Measurements from ENCODE around the gene CCDC57.

The CCDC57 gene

DNA sequence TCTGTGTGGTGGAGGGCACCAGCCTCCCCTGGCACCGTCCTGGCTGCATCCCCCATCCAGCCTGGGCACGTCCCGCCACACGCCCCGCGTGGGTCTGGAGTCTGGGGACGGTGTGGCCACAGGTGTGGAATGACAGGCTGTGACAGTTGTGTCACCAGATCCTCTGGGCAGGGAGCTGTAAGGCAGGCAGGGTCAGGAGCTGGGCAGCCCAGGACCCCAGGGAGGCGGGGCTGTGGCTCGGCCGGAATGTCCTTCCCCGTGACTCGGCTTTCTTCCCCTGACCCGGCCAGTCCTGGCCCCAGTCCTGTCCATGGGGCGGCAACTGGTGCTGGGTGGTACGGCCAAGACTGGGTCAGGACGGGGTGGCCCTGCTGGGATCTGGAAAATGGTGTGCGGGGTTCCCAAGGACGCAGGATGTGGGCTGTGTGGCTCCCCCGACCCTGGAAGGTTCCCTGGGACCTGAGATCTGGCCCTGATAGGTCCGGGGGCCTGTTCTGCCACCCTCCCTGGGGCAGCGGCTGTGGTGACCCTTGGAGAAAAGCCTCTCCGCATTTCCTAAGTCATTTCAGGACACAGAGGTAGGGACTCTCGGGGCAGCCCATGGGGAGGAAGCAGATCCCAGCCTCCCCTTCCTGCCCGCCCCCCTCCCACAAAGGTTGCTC lies 12.9 kb upstream of the CCDC57 start:
- H3K4me1 Mint-ChIP-seq (ENCODE audit: low read depth), result peaks cover 13% of the 10 kb centered on the region
- no peak overlapping the region for H3K4me3 Mint-ChIP-seq
- no peaks in the 10 kb centered on the region for H3K9me3 Mint-ChIP-seq
- no peak for DNase-seq
- H3K27ac Mint-ChIP-seq, result no peak overlapping the region
- H3K36me3 Mint-ChIP-seq (ENCODE audit: low read depth), result no peaks in the 10 kb centered on the region
- H3K27me3 Mint-ChIP-seq, result no peaks in the 10 kb centered on the region

- no peak overlapping the region for H3K4me3 Mint-ChIP-seq
- H3K27ac Mint-ChIP-seq, result no peak overlapping the region
- H3K9me3 Mint-ChIP-seq, result no peaks in the 10 kb centered on the region
- H3K4me1 Mint-ChIP-seq (ENCODE audit: low read depth), result peaks cover 8% of the 10 kb centered on the region
- H3K27me3 Mint-ChIP-seq, result no peaks in the 10 kb centered on the region
- no peak for DNase-seq
- H3K36me3 Mint-ChIP-seq (ENCODE audit: low read depth), result no peaks in the 10 kb centered on the region
Observed at GRCh38 chr17:82224666-82225065, 12.0 kb upstream of the CCDC57 start.

GRCh38 chr17:82223517-82223916 lies 10.9 kb upstream of the CCDC57 start:
- H3K27me3 Mint-ChIP-seq, result no peaks in the 10 kb centered on the region
- no peak overlapping the region for H3K27ac Mint-ChIP-seq
- peaks cover 5% of the 10 kb centered on the region for H3K4me1 Mint-ChIP-seq (ENCODE audit: low read depth)
- no peak overlapping the region for H3K4me3 Mint-ChIP-seq
- H3K9me3 Mint-ChIP-seq, result no peaks in the 10 kb centered on the region
- no peaks in the 10 kb centered on the region for H3K36me3 Mint-ChIP-seq (ENCODE audit: low read depth)
- DNase-seq, result no peak

- no peak for DNase-seq
Observed at GRCh38 chr17:82222816-82223215, 10.2 kb upstream of the CCDC57 start.

DNA sequence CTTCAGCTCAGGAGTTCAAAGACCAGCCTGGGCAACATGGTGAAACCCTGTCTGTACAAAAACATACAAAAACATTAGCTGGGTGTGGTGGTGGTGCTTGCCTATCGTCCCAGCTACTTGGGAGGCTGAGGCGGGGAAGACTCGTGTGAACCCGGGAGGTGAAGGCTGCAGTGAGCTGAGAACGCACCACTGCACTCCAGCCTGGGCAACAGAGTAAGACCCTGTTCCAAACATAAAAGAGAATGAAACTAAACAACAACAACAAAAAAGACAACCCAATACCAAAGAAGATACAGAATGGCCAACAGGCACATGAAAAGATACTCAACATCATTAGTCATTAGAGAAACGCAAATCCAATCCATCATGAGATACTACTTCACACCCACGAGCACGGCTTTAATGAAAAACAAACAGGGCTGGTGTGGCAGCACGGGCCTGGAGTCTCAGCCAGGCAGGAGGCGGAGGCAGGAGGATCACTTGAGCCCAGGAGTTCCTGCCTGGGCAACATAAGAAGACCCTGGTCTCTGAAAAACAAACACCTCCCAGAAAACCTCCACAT lies 8.8 kb upstream of the CCDC57 start:
- H3K27ac Mint-ChIP-seq, result no peak overlapping the region
- H3K4me1 Mint-ChIP-seq (ENCODE audit: low read depth), result peaks cover 6% of the 10 kb centered on the region
- no peaks in the 10 kb centered on the region for H3K27me3 Mint-ChIP-seq
- no peak for DNase-seq
- H3K4me3 Mint-ChIP-seq, result no peak overlapping the region
- H3K9me3 Mint-ChIP-seq, result no peaks in the 10 kb centered on the region
- no peaks in the 10 kb centered on the region for H3K36me3 Mint-ChIP-seq (ENCODE audit: low read depth)

More at GRCh38 chr17:82222816-82223215, 10.2 kb upstream of the CCDC57 start:
- Mint-ChIP-seq H3K4me1 (ENCODE audit: low read depth) (peaks cover 5% of the 10 kb centered on the region), H3K4me3 (no peak overlapping the region), H3K27ac (no peak overlapping the region), H3K27me3 (no peaks in the 10 kb centered on the region), H3K36me3 (ENCODE audit: low read depth) (no peaks in the 10 kb centered on the region), H3K9me3 (no peaks in the 10 kb centered on the region)

GRCh38 chr17:82219753-82220709 lies 7.4 kb upstream of the CCDC57 start:
- Mint-ChIP-seq H3K4me3 (no peak overlapping the region), H3K36me3 (ENCODE audit: low read depth) (no peaks in the 10 kb centered on the region), H3K9me3 (no peaks in the 10 kb centered on the region), H3K4me1 (ENCODE audit: low read depth) (peaks cover 17% of the 10 kb centered on the region), H3K27me3 (no peaks in the 10 kb centered on the region), H3K27ac (no peak overlapping the region)
- no peak for DNase-seq

DNA sequence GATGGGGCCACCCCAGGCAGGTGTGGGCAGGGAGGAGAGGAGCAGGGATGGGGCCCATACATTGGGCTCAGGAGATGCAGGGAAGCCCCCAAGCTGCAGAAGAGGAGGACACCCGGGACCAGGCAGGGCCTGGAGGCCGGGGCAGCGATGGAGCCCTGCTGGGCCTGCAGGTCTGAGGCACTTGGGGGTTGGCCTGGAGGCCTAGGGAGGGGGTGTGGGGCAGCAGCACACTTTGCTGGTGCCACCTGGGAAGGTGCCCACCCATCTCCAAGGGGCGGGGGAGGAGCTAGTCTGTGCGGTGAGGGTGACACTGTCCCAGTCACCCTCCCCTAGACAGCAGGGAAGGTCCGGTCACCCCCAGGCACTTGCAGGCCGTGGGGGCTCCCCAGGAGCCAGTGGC lies 6.4 kb upstream of the CCDC57 start:
- Mint-ChIP-seq H3K4me3 (no peak overlapping the region), H3K9me3 (no peaks in the 10 kb centered on the region), H3K4me1 (ENCODE audit: low read depth) (peaks cover 25% of the 10 kb centered on the region), H3K27ac (no peak overlapping the region), H3K36me3 (ENCODE audit: low read depth) (no peaks in the 10 kb centered on the region), H3K27me3 (no peaks in the 10 kb centered on the region)
- DNase-seq, result no peak

GRCh38 chr17:82218349-82219075 lies 5.9 kb upstream of the CCDC57 start:
- H3K4me3 Mint-ChIP-seq, result no peak overlapping the region
- no peaks in the 10 kb centered on the region for H3K27me3 Mint-ChIP-seq
- H3K4me1 Mint-ChIP-seq (ENCODE audit: low read depth), result peaks cover 29% of the 10 kb centered on the region
- no peak overlapping the region for H3K27ac Mint-ChIP-seq
- no peak for DNase-seq
- no peaks in the 10 kb centered on the region for H3K36me3 Mint-ChIP-seq (ENCODE audit: low read depth)
- no peaks in the 10 kb centered on the region for H3K9me3 Mint-ChIP-seq

DNA sequence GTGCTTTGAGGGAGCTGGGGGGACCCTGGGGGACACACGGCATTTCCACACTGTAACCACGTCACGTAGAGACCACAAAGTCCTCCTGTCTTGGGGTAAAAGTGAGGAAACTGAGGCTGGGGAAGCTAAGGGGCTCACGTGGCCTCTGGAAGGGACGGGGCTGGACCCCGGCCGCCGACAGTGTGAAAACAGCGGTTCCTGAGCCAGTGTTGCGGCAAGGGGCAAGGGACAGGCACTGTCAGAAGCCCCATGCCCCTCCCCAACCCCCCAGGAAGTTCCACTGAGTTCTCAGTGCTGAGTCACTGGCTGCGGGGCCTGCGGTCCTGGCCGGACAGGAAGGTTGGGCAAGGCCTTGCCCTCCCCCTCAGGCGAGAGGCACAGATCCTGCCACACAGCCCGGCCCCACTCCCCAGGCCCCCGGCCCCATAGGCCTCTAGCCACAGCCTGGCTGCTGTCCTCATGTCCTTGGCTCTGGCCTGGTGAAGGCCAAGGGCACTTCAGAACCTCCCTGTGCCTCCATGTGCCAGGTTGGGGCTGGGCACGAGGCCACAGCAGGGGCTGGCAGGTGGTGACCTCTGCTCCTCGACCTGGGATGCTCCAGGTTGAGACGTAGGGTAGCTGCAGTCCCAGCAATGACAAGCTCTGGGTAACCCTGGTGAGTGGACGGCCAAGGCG lies 5.0 kb upstream of the CCDC57 start:
- DNase-seq, result no peak
- Mint-ChIP-seq H3K36me3 (ENCODE audit: low read depth) (no peaks in the 10 kb centered on the region), H3K27ac (no peak overlapping the region), H3K9me3 (no peaks in the 10 kb centered on the region), H3K27me3 (no peaks in the 10 kb centered on the region), H3K4me1 (ENCODE audit: low read depth) (peaks cover 32% of the 10 kb centered on the region), H3K4me3 (no peak overlapping the region)

GRCh38 chr17:82217120-82217529 lies 4.5 kb upstream of the CCDC57 start:
- Mint-ChIP-seq H3K27me3 (no peaks in the 10 kb centered on the region), H3K4me1 (ENCODE audit: low read depth) (peaks cover 32% of the 10 kb centered on the region)

DNA sequence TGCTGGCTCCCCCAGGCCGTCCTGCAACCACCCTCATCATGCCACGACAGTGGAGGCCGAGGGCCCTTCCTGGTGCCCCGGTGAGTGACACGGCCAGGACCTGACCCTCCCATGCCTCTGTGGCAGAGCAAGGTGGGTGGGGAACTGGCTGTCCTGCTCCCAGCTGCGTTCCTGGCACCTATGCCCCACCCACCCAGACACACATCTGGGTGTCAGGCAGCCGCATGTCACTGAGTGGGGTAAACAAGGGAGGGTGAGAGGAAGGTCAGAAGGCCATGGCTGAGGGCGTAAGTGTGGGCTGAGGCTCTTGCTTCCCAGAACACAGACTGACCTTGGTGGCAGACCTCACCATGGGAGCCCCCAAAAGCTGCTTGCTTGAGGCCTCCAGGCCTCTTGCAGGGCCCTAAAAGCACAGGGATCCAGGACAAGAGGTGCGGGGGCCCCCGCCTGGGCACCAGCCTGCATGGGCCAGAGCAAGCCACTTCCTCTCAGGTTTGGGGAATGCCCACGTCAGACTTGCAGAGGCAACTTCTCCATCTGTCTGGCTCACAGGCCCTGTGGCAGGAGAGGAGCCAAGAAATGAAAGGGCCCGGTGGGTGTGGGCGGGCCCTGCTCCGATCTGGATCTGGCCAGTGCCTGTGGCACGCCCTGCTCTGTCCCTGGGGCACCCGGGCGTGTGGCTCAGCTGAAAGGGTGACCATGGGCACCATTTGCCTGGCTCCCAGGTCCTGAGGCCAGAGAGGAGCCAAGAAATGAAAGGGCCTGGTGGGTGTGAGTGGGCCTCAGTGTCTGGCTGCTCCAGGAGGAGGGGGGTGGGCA lies 3.9 kb upstream of the CCDC57 start:
- Mint-ChIP-seq H3K27me3 (no peaks in the 10 kb centered on the region), H3K4me3 (no peak overlapping the region), H3K36me3 (ENCODE audit: low read depth) (no peaks in the 10 kb centered on the region), H3K4me1 (ENCODE audit: low read depth) (peaks cover 37% of the 10 kb centered on the region), H3K9me3 (no peaks in the 10 kb centered on the region), H3K27ac (peak overlapping the region; percentile 66)
- peak; percentile 62 for DNase-seq

More at GRCh38 chr17:82217120-82217529, 4.5 kb upstream of the CCDC57 start:
- Mint-ChIP-seq H3K4me3 (no peak overlapping the region), H3K36me3 (ENCODE audit: low read depth) (no peaks in the 10 kb centered on the region), H3K27ac (peak overlapping the region; percentile 66), H3K9me3 (no peaks in the 10 kb centered on the region)
- no peak for DNase-seq

GRCh38 chr17:82215972-82216300 lies 3.3 kb upstream of the CCDC57 start:
- Mint-ChIP-seq H3K36me3 (ENCODE audit: low read depth) (no peaks in the 10 kb centered on the region), H3K4me3 (no peak overlapping the region), H3K27ac (no peak overlapping the region), H3K9me3 (no peaks in the 10 kb centered on the region), H3K27me3 (no peaks in the 10 kb centered on the region), H3K4me1 (ENCODE audit: low read depth) (peaks cover 41% of the 10 kb centered on the region)
- DNase-seq, result no peak

- no peak for DNase-seq
- no peaks in the 10 kb centered on the region for H3K9me3 Mint-ChIP-seq
- no peak overlapping the region for H3K4me3 Mint-ChIP-seq
- H3K27ac Mint-ChIP-seq, result no peak overlapping the region
- H3K4me1 Mint-ChIP-seq (ENCODE audit: low read depth), result peaks cover 41% of the 10 kb centered on the region
- H3K36me3 Mint-ChIP-seq (ENCODE audit: low read depth), result no peaks in the 10 kb centered on the region
- no peaks in the 10 kb centered on the region for H3K27me3 Mint-ChIP-seq
Observed at GRCh38 chr17:82215095-82215971, 2.7 kb upstream of the CCDC57 start.
